Neural progenitor cell (in vitro differentiated cells): ENCODE measurements around the gene WFDC2. TPM values are rescaled to one million over a fixed set of nuclear protein-coding genes. Genes with fewer than 3 reads are reported as not detected.

ENCODE experiments used
- DNase-seq: peaks from one replicate; pipeline ENCODE4 v3.0.0-alpha.2; 2016; ENCODE audit warnings: low spot score
- H2AFZ ChIP-seq: fragments of 200-600 bp; sonication (generic); replicated peaks from 2 replicates; pipeline ENCODE4 v1.6.1; 2016; ENCODE audit warnings: antibody characterized with exemption
- H3F3A ChIP-seq: fragments of 200-600 bp; sonication (generic); 2 replicates; pipeline ENCODE4 v1.6.1; 2016; ENCODE audit warnings: antibody characterized with exemption, low read depth
- H3K27ac ChIP-seq: fragments of 200-600 bp; sonication (generic); 2 replicates; pipeline ENCODE4 v1.5.1; 2016; ENCODE audit warnings: mild to moderate bottlenecking
- H3K27me3 ChIP-seq: fragments of 200-600 bp; sonication (generic); 2 replicates; pipeline ENCODE4 v1.6.1; 2016; ENCODE audit warnings: mild to moderate bottlenecking, moderate library complexity
- H3K36me3 ChIP-seq: fragments of 200-600 bp; sonication (generic); 2 replicates; pipeline ENCODE4 v1.5.1; 2016
- H3K4me1 ChIP-seq: fragments of 200-600 bp; sonication (generic); 2 replicates; pipeline ENCODE4 v1.6.1; 2016; ENCODE audit warnings: mixed run types
- H3K4me2 ChIP-seq: fragments of 200-600 bp; sonication (generic); 2 replicates; pipeline ENCODE4 v1.6.1; 2016
- H3K4me3 ChIP-seq: fragments of 200-600 bp; sonication (generic); 2 replicates; pipeline ENCODE4 v1.5.1; 2016
- H3K79me2 ChIP-seq: fragments of 200-600 bp; sonication (generic); 2 replicates; pipeline ENCODE4 v1.6.1; 2016; ENCODE audit warnings: low read depth
- H3K9ac ChIP-seq: fragments of 200-600 bp; sonication (generic); 2 replicates; pipeline ENCODE4 v1.6.1; 2016
- H3K9me3 ChIP-seq: fragments of 200-600 bp; sonication (generic); 2 replicates; pipeline ENCODE4 v1.5.1; 2016; ENCODE audit warnings: low read depth
- H4K20me1 ChIP-seq: fragments of 200-600 bp; sonication (generic); 2 replicates; pipeline ENCODE4 v1.6.1; 2016; ENCODE audit warnings: low read depth
- H3K27ac Mint-ChIP-seq: 3 replicates; pipeline ENCODE4 v1.8.0; 2021; ENCODE audit warnings: mixed read lengths
- H3K27me3 Mint-ChIP-seq: 2 replicates; pipeline ENCODE4 v1.8.0; 2022; ENCODE audit warnings: low read depth, mild to moderate bottlenecking, inconsistent platforms, moderate library complexity, mixed read lengths; ENCODE audit not compliant: insufficient read depth
- H3K36me3 Mint-ChIP-seq: 3 replicates; pipeline ENCODE4 v1.8.0; 2021; ENCODE audit warnings: mixed read lengths
- H3K4me1 Mint-ChIP-seq: 3 replicates; pipeline ENCODE4 v1.8.0; 2021; ENCODE audit warnings: mixed read lengths
- H3K4me3 Mint-ChIP-seq: 3 replicates; pipeline ENCODE4 v1.8.0; 2021; ENCODE audit warnings: mild to moderate bottlenecking, moderate library complexity, mixed read lengths
- H3K9me3 Mint-ChIP-seq: 3 replicates; pipeline ENCODE4 v1.8.0; 2020; ENCODE audit warnings: mixed read lengths
- EZH2 ChIP-seq: fragments of 200-600 bp; sonication (generic); IDR thresholded peaks from 2 replicates; pipeline ENCODE4 v1.6.1; 2017; ENCODE audit warnings: antibody characterized with exemption, mild to moderate bottlenecking, moderate library complexity
- EZH2phosphoT487 ChIP-seq: fragments of 200-600 bp; sonication (generic); IDR thresholded peaks from 2 replicates; pipeline ENCODE4 v1.6.1; 2017; ENCODE audit warnings: antibody characterized with exemption
- total RNA-seq: library from RNA; depleted of rRNA; stranded (reverse); fragments of >200 nt; gene quantifications from 2 replicates; pipeline ENCODE4 v1.2.3, GENCODE V29; 2015; ENCODE audit warnings: low replicate concordance
- TF ChIP-seq, protein P1 (sequence below): fragments of 200-600 bp; sonication (generic); IDR thresholded peaks from 2 replicates; pipeline ENCODE4 v1.5.1; 2017; ENCODE audit warnings: antibody characterized with exemption, mild to moderate bottlenecking

The WFDC2 gene
- total RNA-seq, 1 donor from 2014 or later: 2.7 TPM

DNA sequence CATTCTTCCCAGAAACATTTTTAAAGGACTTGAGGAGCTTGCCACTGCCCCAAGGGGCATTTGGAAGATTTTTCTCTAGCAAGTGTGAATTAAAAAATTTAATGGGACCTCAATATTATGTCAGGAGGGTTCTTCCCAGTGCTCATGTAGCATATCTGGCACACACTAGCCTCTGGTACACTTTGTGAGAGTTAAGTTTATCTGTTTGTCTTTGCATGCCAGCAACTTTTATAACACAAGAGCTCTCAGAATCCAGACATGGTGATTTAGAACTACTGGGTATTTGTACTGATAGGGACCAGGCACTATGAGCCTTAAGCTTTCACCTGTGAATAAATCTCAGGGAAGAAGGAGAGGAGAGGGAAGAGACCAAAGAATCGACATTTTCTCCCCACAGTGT, 33.0 kb downstream of the WFDC2 start:
- H3K27ac Mint-ChIP-seq: no peak overlapping the region
- H3K36me3 Mint-ChIP-seq: no peaks in the 10 kb centered on the region
- H2AFZ ChIP-seq: no peak overlapping the region
- DNase-seq: no peak
- no peak overlapping the region for H3K9ac ChIP-seq
- H3K4me1 Mint-ChIP-seq: no peaks in the 10 kb centered on the region
- no peak overlapping the region for H3K4me3 Mint-ChIP-seq
- no peaks in the 10 kb centered on the region for H3K27me3 Mint-ChIP-seq
- no peak overlapping the region for H3K27ac ChIP-seq
- H3K9me3 Mint-ChIP-seq: no peaks in the 10 kb centered on the region
- no peaks in the 10 kb centered on the region for H3K79me2 ChIP-seq
- no peaks in the 10 kb centered on the region for H3K27me3 ChIP-seq
- H3F3A ChIP-seq: no peaks in the 10 kb centered on the region
- H3K4me2 ChIP-seq: no peak overlapping the region
- no peak overlapping the region for H3K4me3 ChIP-seq
- no peaks in the 10 kb centered on the region for H3K9me3 ChIP-seq
- TF ChIP-seq, protein P1, sequence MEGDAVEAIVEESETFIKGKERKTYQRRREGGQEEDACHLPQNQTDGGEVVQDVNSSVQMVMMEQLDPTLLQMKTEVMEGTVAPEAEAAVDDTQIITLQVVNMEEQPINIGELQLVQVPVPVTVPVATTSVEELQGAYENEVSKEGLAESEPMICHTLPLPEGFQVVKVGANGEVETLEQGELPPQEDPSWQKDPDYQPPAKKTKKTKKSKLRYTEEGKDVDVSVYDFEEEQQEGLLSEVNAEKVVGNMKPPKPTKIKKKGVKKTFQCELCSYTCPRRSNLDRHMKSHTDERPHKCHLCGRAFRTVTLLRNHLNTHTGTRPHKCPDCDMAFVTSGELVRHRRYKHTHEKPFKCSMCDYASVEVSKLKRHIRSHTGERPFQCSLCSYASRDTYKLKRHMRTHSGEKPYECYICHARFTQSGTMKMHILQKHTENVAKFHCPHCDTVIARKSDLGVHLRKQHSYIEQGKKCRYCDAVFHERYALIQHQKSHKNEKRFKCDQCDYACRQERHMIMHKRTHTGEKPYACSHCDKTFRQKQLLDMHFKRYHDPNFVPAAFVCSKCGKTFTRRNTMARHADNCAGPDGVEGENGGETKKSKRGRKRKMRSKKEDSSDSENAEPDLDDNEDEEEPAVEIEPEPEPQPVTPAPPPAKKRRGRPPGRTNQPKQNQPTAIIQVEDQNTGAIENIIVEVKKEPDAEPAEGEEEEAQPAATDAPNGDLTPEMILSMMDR: no peak
- TF ChIP-seq EZH2 (no peak), EZH2phosphoT487 (no peak)
- no peaks in the 10 kb centered on the region for H3K4me1 ChIP-seq
- no peaks in the 10 kb centered on the region for H3K36me3 ChIP-seq
- no peaks in the 10 kb centered on the region for H4K20me1 ChIP-seq

DNA sequence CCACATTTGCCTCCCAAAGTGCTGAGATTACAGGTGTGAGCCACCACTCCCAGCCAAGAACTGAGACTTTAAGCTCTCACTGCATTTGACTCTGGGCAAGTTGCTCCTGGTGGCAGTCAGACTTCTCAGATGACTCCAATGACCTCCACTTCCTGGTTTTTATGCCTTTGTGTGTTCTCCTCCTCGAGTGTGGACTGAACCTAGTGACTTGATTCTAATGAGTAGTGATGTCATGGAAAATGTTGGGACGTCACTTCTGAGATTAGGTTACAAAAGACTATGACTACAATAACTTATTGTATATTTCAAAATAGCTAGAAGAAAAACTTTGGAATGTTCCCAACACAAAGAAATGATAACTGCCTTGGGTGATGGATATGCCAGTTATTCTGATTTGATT, 33.9 kb downstream of the WFDC2 start:
- no peaks in the 10 kb centered on the region for H3K27me3 Mint-ChIP-seq
- TF ChIP-seq EZH2 (no peak), EZH2phosphoT487 (no peak)
- TF ChIP-seq, protein P1: no peak
- H3K9ac ChIP-seq: no peak overlapping the region

DNA sequence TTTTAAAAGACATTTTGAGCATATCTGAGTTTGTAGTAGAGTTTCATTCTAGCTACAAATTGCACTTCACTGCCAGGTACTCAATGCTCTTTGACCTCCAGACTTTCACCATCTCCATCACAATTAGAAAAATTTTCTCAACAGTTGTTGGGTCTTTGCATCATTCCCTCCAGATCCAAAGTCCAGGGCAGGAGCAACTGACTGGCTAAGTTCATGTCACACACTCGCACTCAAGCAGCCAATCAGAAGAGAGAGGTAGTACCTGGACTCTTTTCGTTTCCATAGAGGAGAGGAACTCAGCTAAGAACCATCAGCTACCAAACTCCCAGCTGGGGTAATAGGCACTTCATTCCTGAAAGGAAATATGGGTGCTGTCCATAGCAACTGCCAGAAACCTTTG, 36.8 kb downstream of the WFDC2 start:
- DNase-seq: no peak
- H3K4me1 Mint-ChIP-seq: no peaks in the 10 kb centered on the region

More for the DNA sequence above, 33.9 kb downstream of the WFDC2 start:
- no peaks in the 10 kb centered on the region for H3K36me3 ChIP-seq
- no peaks in the 10 kb centered on the region for H3K4me1 Mint-ChIP-seq
- H3K9me3 ChIP-seq: no peaks in the 10 kb centered on the region
- H3K27ac ChIP-seq: no peak overlapping the region
- H3K27ac Mint-ChIP-seq: no peak overlapping the region
- no peaks in the 10 kb centered on the region for H3K27me3 ChIP-seq
- no peak overlapping the region for H3K4me2 ChIP-seq
- no peaks in the 10 kb centered on the region for H3K4me1 ChIP-seq
- no peak overlapping the region for H3K4me3 ChIP-seq
- H3K9me3 Mint-ChIP-seq: no peaks in the 10 kb centered on the region
- H3K36me3 Mint-ChIP-seq: no peaks in the 10 kb centered on the region
- no peaks in the 10 kb centered on the region for H4K20me1 ChIP-seq
- DNase-seq: no peak
- no peaks in the 10 kb centered on the region for H3K79me2 ChIP-seq
- no peak overlapping the region for H2AFZ ChIP-seq
- no peaks in the 10 kb centered on the region for H3F3A ChIP-seq
- H3K4me3 Mint-ChIP-seq: no peak overlapping the region

More for the DNA sequence above, 36.8 kb downstream of the WFDC2 start:
- Mint-ChIP-seq H3K27me3 (peaks cover 5% of the 10 kb centered on the region), H3K27ac (no peak overlapping the region), H3K9me3 (no peaks in the 10 kb centered on the region), H3K4me3 (no peak overlapping the region), H3K36me3 (no peaks in the 10 kb centered on the region)
- no peaks in the 10 kb centered on the region for H3K4me1 ChIP-seq
- no peaks in the 10 kb centered on the region for H3K27me3 ChIP-seq
- H3K27ac ChIP-seq: no peak overlapping the region
- no peak overlapping the region for H3K9ac ChIP-seq
- no peaks in the 10 kb centered on the region for H3F3A ChIP-seq
- H3K79me2 ChIP-seq: no peaks in the 10 kb centered on the region
- H4K20me1 ChIP-seq: no peaks in the 10 kb centered on the region
- H2AFZ ChIP-seq: no peak overlapping the region
- no peak for TF ChIP-seq EZH2phosphoT487
- TF ChIP-seq, protein P1: no peak
- no peak for TF ChIP-seq EZH2
- no peak overlapping the region for H3K4me2 ChIP-seq
- no peaks in the 10 kb centered on the region for H3K36me3 ChIP-seq
- no peak overlapping the region for H3K4me3 ChIP-seq
- no peaks in the 10 kb centered on the region for H3K9me3 ChIP-seq
